Neural crest cell (in vitro differentiated cells): Measurements from ENCODE around the gene PRKCD. TPM values are rescaled to one million over a fixed set of nuclear protein-coding genes. Genes with fewer than 3 reads are reported as not detected.

Source experiments
- DNase-seq: peaks from one replicate; pipeline ENCODE4 v3.0.0; 2021; ENCODE audit warnings: low read depth, mixed read lengths, low spot score
- H3K27ac Mint-ChIP-seq: one replicate; pipeline ENCODE4 v1.8.0; 2021; ENCODE audit warnings: mild to moderate bottlenecking, mixed read lengths; ENCODE audit not compliant: unreplicated experiment
- H3K27me3 Mint-ChIP-seq: 2 replicates; pipeline ENCODE4 v1.8.0; 2021; ENCODE audit warnings: low read depth, mild to moderate bottlenecking, mixed read lengths
- H3K36me3 Mint-ChIP-seq: 2 replicates; pipeline ENCODE4 v1.8.0; 2021; ENCODE audit warnings: low read depth, mild to moderate bottlenecking, mixed read lengths
- H3K4me1 Mint-ChIP-seq: 2 replicates; pipeline ENCODE4 v1.8.0; 2021; ENCODE audit warnings: mixed read lengths
- H3K4me3 Mint-ChIP-seq: one replicate; pipeline ENCODE4 v1.8.0; 2021; ENCODE audit warnings: mild to moderate bottlenecking, mixed read lengths
- H3K9me3 Mint-ChIP-seq: 2 replicates; pipeline ENCODE4 v1.8.0; 2021; ENCODE audit warnings: mixed read lengths
- CTCF ChIP-seq: fragments of 200-600 bp; sonication (generic); conservative IDR thresholded peaks from 2 replicates; pipeline ENCODE4 v1.5.0; 2021; ENCODE audit warnings: antibody characterized with exemption, mild to moderate bottlenecking
- total RNA-seq: library from RNA; stranded (reverse); gene quantifications from 2 replicates; pipeline ENCODE4 v1.2.1, GENCODE V29; 2021

PRKCD gene
- total RNA-seq, 1 donor from 2014 or later = 10.8 TPM

DNA sequence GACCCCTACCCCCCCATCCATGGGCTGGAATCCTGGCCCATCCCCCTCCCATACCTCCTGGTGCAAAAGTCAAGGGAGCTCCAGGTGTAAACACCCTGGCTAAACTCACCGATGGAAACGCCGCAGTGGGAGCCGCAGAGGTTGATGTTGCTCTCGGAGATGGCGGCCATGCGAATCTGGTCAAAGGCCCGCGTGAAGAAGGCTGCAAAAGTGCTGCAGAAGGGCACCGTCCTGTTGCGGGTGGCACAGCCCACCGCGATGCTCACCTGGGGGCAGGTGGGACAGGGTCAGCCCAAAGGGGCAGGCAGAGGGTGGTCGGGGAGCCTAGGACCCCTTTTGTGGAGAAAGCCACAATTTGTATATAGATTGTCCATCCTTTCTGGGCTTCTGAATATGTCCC, 68.2 kb downstream of the PRKCD start:
- no peak for DNase-seq
- H3K9me3 Mint-ChIP-seq = no peaks in the 10 kb centered on the region
- H3K27ac Mint-ChIP-seq = no peak overlapping the region
- no peak overlapping the region for H3K4me3 Mint-ChIP-seq
- no peaks in the 10 kb centered on the region for H3K27me3 Mint-ChIP-seq
- H3K36me3 Mint-ChIP-seq = peaks cover 5% of the 10 kb centered on the region
- no peak for TF ChIP-seq CTCF
- peaks cover under 1% of the 10 kb centered on the region for H3K4me1 Mint-ChIP-seq

- no peak for TF ChIP-seq CTCF
- no peak for DNase-seq
- H3K27ac Mint-ChIP-seq = no peak overlapping the region
- H3K4me1 Mint-ChIP-seq = no peaks in the 10 kb centered on the region
- no peaks in the 10 kb centered on the region for H3K27me3 Mint-ChIP-seq
- no peak overlapping the region for H3K4me3 Mint-ChIP-seq
- peaks cover 5% of the 10 kb centered on the region for H3K36me3 Mint-ChIP-seq
- no peaks in the 10 kb centered on the region for H3K9me3 Mint-ChIP-seq
These were observed 68.6 kb downstream of the PRKCD start for GRCh38 chr3:53229606-53230005.

GRCh38 chr3:53230041-53230621, 69.1 kb downstream of the PRKCD start:
- peaks cover 5% of the 10 kb centered on the region for H3K36me3 Mint-ChIP-seq

GRCh38 chr3:53230789-53231188, 69.8 kb downstream of the PRKCD start:
- Mint-ChIP-seq H3K27ac (no peak overlapping the region), H3K9me3 (no peaks in the 10 kb centered on the region), H3K36me3 (peaks cover 5% of the 10 kb centered on the region), H3K4me3 (no peak overlapping the region), H3K27me3 (no peaks in the 10 kb centered on the region), H3K4me1 (no peaks in the 10 kb centered on the region)
- DNase-seq = no peak
- TF ChIP-seq CTCF = no peak

More at GRCh38 chr3:53230041-53230621, 69.1 kb downstream of the PRKCD start:
- no peak for DNase-seq
- no peak for TF ChIP-seq CTCF
- Mint-ChIP-seq H3K27ac (no peak overlapping the region), H3K27me3 (no peaks in the 10 kb centered on the region), H3K4me3 (no peak overlapping the region), H3K9me3 (no peaks in the 10 kb centered on the region), H3K4me1 (no peaks in the 10 kb centered on the region)

GRCh38 chr3:53231532-53232511, 70.8 kb downstream of the PRKCD start:
- Mint-ChIP-seq H3K36me3 (peaks cover 5% of the 10 kb centered on the region), H3K27ac (no peak overlapping the region), H3K4me1 (peaks cover 4% of the 10 kb centered on the region), H3K4me3 (no peak overlapping the region), H3K27me3 (no peaks in the 10 kb centered on the region), H3K9me3 (no peaks in the 10 kb centered on the region)
- DNase-seq = no peak
- no peak for TF ChIP-seq CTCF
